Measurements from ENCODE around the gene TENM4.

GRCh38 chr11:78985663-78986062, 455.2 kb downstream of the TENM4 start:
- TF ChIP-seq, protein P1, sequence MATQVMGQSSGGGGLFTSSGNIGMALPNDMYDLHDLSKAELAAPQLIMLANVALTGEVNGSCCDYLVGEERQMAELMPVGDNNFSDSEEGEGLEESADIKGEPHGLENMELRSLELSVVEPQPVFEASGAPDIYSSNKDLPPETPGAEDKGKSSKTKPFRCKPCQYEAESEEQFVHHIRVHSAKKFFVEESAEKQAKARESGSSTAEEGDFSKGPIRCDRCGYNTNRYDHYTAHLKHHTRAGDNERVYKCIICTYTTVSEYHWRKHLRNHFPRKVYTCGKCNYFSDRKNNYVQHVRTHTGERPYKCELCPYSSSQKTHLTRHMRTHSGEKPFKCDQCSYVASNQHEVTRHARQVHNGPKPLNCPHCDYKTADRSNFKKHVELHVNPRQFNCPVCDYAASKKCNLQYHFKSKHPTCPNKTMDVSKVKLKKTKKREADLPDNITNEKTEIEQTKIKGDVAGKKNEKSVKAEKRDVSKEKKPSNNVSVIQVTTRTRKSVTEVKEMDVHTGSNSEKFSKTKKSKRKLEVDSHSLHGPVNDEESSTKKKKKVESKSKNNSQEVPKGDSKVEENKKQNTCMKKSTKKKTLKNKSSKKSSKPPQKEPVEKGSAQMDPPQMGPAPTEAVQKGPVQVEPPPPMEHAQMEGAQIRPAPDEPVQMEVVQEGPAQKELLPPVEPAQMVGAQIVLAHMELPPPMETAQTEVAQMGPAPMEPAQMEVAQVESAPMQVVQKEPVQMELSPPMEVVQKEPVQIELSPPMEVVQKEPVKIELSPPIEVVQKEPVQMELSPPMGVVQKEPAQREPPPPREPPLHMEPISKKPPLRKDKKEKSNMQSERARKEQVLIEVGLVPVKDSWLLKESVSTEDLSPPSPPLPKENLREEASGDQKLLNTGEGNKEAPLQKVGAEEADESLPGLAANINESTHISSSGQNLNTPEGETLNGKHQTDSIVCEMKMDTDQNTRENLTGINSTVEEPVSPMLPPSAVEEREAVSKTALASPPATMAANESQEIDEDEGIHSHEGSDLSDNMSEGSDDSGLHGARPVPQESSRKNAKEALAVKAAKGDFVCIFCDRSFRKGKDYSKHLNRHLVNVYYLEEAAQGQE (IDR thresholded peaks at IDR 0.05; ENCODE audit: borderline replicate concordance), result no peak
- TF ChIP-seq, protein P2, sequence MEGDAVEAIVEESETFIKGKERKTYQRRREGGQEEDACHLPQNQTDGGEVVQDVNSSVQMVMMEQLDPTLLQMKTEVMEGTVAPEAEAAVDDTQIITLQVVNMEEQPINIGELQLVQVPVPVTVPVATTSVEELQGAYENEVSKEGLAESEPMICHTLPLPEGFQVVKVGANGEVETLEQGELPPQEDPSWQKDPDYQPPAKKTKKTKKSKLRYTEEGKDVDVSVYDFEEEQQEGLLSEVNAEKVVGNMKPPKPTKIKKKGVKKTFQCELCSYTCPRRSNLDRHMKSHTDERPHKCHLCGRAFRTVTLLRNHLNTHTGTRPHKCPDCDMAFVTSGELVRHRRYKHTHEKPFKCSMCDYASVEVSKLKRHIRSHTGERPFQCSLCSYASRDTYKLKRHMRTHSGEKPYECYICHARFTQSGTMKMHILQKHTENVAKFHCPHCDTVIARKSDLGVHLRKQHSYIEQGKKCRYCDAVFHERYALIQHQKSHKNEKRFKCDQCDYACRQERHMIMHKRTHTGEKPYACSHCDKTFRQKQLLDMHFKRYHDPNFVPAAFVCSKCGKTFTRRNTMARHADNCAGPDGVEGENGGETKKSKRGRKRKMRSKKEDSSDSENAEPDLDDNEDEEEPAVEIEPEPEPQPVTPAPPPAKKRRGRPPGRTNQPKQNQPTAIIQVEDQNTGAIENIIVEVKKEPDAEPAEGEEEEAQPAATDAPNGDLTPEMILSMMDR (IDR thresholded peaks at IDR 0.05; ENCODE audit: poor library complexity, severe bottlenecking), result no peak
